ENCODE measurements around the gene SULT1C4. TPM values are rescaled to one million over a fixed set of nuclear protein-coding genes. Genes with fewer than 3 reads are reported as not detected.
A peak's percentile ranks its signal among the peaks of the same experiment; 100 is the strongest.

SULT1C4 gene
- 1 to 10 TPM; 1.7 to 5.2 (median 3.7) TPM for total RNA-seq

DNA sequence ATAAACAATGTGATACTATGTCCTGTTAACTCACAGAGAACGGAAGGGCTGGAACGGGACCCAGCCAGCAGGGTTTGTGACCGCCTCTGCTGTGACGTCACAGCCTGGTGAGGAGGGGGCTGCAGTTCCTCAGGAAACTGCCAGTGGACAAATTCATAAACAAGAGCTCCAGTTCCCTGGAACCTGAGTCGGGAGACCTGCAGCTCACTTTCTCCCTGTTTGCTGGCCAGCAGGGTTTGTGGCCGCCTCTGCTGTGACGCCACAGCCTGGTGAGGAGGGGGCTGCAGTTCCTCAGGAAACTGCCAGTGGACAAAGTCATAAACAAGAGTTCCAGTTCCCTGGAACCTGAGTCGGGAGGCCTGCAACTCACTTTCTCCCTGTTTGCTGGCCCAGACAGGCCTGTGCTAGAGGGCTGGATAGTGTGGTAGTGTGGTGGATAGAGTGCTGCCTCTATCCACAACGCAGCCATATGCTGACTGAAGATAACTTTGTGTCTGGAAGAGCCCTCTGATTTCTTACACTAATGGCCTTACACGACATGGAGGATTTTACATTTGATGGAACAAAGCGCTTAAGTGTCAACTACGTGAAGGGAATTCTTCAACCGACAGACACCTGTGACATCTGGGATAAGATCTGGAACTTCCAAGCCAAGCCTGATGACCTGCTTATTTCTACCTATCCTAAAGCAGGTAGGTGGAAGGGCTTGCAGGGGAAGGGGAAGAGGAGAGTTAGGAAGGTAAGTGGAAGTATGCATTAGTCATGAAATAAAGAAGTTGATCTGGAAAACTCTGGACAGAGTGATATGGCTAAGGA is at the start of gene SULT1C4:
Gene SULT1C4 (plus strand): TSS at position 140 of the 816 bp plus-strand sequence. CDS start 384 bp downstream, at position 524.
- peak within 1 kb of the TSS; percentile 44 to 67 (median 63) for H3K27ac ChIP-seq (replicated peaks in 1 of 4)
- H3K4me3 ChIP-seq = peak within 1 kb of the TSS; percentile 42 to 55 (median 46)
- no peaks in the 10 kb centered on the region for H3K27me3 ChIP-seq
- DNase-seq (ENCODE audit: extremely low spot score) = no peak
- H3K36me3 ChIP-seq = no peaks in the 10 kb centered on the region
- TF ChIP-seq, protein P1, sequence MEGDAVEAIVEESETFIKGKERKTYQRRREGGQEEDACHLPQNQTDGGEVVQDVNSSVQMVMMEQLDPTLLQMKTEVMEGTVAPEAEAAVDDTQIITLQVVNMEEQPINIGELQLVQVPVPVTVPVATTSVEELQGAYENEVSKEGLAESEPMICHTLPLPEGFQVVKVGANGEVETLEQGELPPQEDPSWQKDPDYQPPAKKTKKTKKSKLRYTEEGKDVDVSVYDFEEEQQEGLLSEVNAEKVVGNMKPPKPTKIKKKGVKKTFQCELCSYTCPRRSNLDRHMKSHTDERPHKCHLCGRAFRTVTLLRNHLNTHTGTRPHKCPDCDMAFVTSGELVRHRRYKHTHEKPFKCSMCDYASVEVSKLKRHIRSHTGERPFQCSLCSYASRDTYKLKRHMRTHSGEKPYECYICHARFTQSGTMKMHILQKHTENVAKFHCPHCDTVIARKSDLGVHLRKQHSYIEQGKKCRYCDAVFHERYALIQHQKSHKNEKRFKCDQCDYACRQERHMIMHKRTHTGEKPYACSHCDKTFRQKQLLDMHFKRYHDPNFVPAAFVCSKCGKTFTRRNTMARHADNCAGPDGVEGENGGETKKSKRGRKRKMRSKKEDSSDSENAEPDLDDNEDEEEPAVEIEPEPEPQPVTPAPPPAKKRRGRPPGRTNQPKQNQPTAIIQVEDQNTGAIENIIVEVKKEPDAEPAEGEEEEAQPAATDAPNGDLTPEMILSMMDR (IDR thresholded peaks at IDR 0.05) = no peak
- TF ChIP-seq POLR2AphosphoS5 (IDR thresholded peaks at IDR 0.05) = peak; percentile 22
- TF ChIP-seq POLR2A (IDR thresholded peaks at IDR 0.05; ENCODE audit: low read depth) = no peak
- TF ChIP-seq EP300 (IDR thresholded peaks at IDR 0.05) = no peak
- peaks cover 6 to 12% (median 10%) of the 10 kb centered on the region in 4 donors for H3K4me1 ChIP-seq
- no peaks in the 10 kb centered on the region for H3K9me3 ChIP-seq
- intact Hi-C loops (cut with DNase I) = no loop called here
- whole genome bisulfite sequencing = 7% methylated on average over 9 of the region's 13 CpGs

DNA sequence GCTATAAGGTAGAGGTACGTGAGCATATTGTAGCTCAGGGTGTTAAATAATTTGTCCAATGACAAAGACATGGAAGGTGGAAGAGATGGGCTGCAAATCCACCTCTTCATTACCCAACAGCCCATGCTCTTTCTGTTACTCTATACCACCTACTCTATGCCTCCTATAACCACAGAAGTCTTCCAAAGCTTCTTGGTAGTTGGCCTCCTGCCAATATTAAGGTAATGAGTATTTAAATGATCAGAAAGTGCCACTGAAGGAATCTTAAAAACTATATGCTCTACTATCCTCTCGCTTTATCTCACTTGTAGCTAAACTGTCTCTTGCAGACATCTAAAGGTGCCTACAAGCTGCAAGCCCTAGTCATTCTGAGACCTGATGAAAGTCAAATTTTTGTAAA is 48.0 kb upstream of the SULT1C4 start:
- Histone ChIP-seq H3K36me3 (no peaks in the 10 kb centered on the region), H3K4me1 (no peaks in the 10 kb centered on the region), H3K27ac (replicated peaks in 1 of 4) (no peak overlapping the region), H3K4me3 (no peak overlapping the region), H3K27me3 (no peaks in the 10 kb centered on the region), H3K9me3 (no peaks in the 10 kb centered on the region)
- TF ChIP-seq EP300 (IDR thresholded peaks at IDR 0.05) (no peak), POLR2AphosphoS5 (IDR thresholded peaks at IDR 0.05) (no peak), POLR2A (IDR thresholded peaks at IDR 0.05; ENCODE audit: low read depth) (no peak)
- TF ChIP-seq, protein P1 (IDR thresholded peaks at IDR 0.05) = no peak
- no peak for DNase-seq (ENCODE audit: extremely low spot score)
- intact Hi-C loops (cut with DNase I) = no loop called here
- 97% methylated on average over 2 of the region's 2 CpGs for WGBS

DNA sequence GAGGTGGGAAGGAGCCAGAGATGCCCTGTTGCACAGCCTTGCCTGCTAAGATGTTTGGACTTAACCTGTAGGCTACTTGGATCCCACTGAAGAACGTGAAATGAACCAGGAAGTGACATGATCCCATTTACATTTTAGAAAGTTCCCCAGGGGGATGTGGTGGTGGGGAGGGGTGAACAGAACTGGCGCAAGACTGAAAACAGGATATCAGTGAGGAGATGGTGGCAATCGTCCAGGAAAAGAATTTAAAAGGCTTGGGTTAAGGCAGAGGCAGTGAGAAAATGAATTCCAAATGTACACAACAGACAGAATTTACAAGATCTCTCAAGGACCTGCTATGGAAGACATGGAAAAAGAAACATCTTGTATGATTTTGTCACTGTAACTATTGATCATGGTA is 46.8 kb upstream of the SULT1C4 start:
- 16% methylated on average over 3 of the region's 3 CpGs for WGBS
- TF ChIP-seq POLR2A (IDR thresholded peaks at IDR 0.05; ENCODE audit: low read depth) (no peak), POLR2AphosphoS5 (IDR thresholded peaks at IDR 0.05) (no peak), EP300 (IDR thresholded peaks at IDR 0.05) (no peak)
- TF ChIP-seq, protein P1 (IDR thresholded peaks at IDR 0.05) = no peak
- no peaks in the 10 kb centered on the region for H3K36me3 ChIP-seq
- H3K27me3 ChIP-seq = no peaks in the 10 kb centered on the region
- H3K4me3 ChIP-seq = no peak overlapping the region
- no peaks in the 10 kb centered on the region for H3K9me3 ChIP-seq
- no peak overlapping the region for H3K27ac ChIP-seq (replicated peaks in 1 of 4)
- DNase-seq (ENCODE audit: extremely low spot score) = no peak
- H3K4me1 ChIP-seq = no peaks in the 10 kb centered on the region
- intact Hi-C loops (cut with DNase I) = no loop called here

DNA sequence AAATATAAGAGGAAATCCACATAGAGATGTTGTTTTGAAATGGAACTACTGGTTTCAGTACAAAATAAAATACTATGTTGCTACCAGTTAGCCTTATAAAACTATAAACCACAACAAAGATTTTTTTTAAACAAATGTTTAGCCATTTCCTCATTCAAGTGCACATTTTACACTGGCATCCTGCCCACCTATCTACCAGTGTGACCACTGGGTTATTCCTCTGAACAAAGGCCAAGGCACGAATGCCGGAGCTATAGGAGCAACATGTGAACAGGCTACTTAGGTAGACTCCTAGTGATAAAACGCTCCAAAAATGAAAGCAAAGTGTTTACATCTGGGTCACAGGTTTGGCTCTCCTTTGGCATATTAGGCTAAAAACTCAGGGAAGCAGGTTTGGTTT is 31.8 kb upstream of the SULT1C4 start:
- H3K27me3 ChIP-seq = peaks cover 0 to 4% (median 0%) of the 10 kb centered on the region in 4 donors
- intact Hi-C loops (cut with DNase I) = no loop called here
- H3K9me3 ChIP-seq = no peaks in the 10 kb centered on the region
- no peaks in the 10 kb centered on the region for H3K4me1 ChIP-seq
- 82% methylated on average over 3 of the region's 3 CpGs for WGBS
- H3K4me3 ChIP-seq = no peak overlapping the region
- TF ChIP-seq POLR2A (IDR thresholded peaks at IDR 0.05; ENCODE audit: low read depth) (no peak), POLR2AphosphoS5 (IDR thresholded peaks at IDR 0.05) (no peak), EP300 (IDR thresholded peaks at IDR 0.05) (no peak)
- TF ChIP-seq, protein P1 (IDR thresholded peaks at IDR 0.05) = no peak
- no peak overlapping the region for H3K27ac ChIP-seq (replicated peaks in 1 of 4)
- DNase-seq (ENCODE audit: extremely low spot score) = no peak
- H3K36me3 ChIP-seq = no peaks in the 10 kb centered on the region

Measured in esophagus muscularis mucosa (tissue), 4 donors.